H1 (cell line): ENCODE data around the gene FBLN2. TPM values are rescaled to one million over a fixed set of nuclear protein-coding genes. Genes with fewer than 3 reads are reported as not detected.

Experiments used
- CTCF ChIA-PET: fragments of 300-600 bp; sonication (Branson Sonifier 250); formaldehyde crosslinking; loops from one replicate; lab custom pipeline; 2021; ENCODE audit not compliant: partially characterized antibody; lab: Charles Lee
- POLR2A ChIA-PET: fragments of 300-600 bp; sonication (Branson Sonifier 250); formaldehyde crosslinking; loops from one replicate; lab custom pipeline; 2021; ENCODE audit warnings: inconsistent platforms; ENCODE audit not compliant: partially characterized antibody; lab: Charles Lee
- DNase-seq, 2 experiments: peaks; one replicate each; pipeline versions ENCODE4 v3.0.0 to v3.0.0-alpha.2; 2010 to 2022; ENCODE audit warnings: low spot score in 2 of 2, low read depth in 1 of 2, mixed read lengths in 1 of 2
- FAIRE-seq: peaks from 2 replicates; lab custom pipeline; 2011; peaks lifted over from hg19 to GRCh38; lab: Jason Lieb, UNC
- H2AFZ ChIP-seq: 2 replicates; pipeline ENCODE4 v1.8.1; 2012; ENCODE audit warnings: low read length, inconsistent platforms
- H2AK5ac ChIP-seq: 2 replicates; pipeline ENCODE4 v1.6.1; 2013; ENCODE audit warnings: low read depth, low read length
- H2BK120ac ChIP-seq: replicated peaks from 2 replicates; pipeline ENCODE3; 2013; ENCODE audit warnings: low read depth, low read length, inconsistent platforms
- H2BK12ac ChIP-seq: 2 replicates; pipeline ENCODE4 v1.6.1; 2013; ENCODE audit warnings: low read depth, low read length
- H2BK15ac ChIP-seq: 2 replicates; pipeline ENCODE4 v1.6.1; 2013; ENCODE audit warnings: low read length
- H2BK20ac ChIP-seq: 2 replicates; pipeline ENCODE4 v1.6.1; 2013; ENCODE audit warnings: low read length
- H2BK5ac ChIP-seq: 2 replicates; pipeline ENCODE4 v1.6.1; 2013; ENCODE audit warnings: low read depth, low read length
- H3K14ac ChIP-seq: 2 replicates; pipeline ENCODE4 v1.6.1; 2013; ENCODE audit warnings: inconsistent platforms; ENCODE audit not compliant: insufficient read length
- H3K18ac ChIP-seq: 2 replicates; pipeline ENCODE4 v1.6.1; 2013; ENCODE audit warnings: low read length; ENCODE audit errors: extremely low read depth
- H3K23ac ChIP-seq: 2 replicates; pipeline ENCODE4 v1.6.1; 2013; ENCODE audit warnings: inconsistent platforms; ENCODE audit not compliant: insufficient read length
- H3K23me2 ChIP-seq: 2 replicates; pipeline ENCODE4 v1.6.1; 2013; ENCODE audit warnings: low read depth, low read length
- H3K27ac ChIP-seq: 2 replicates; pipeline ENCODE4 v1.6.1; 2011; ENCODE audit warnings: low read depth, low read length, inconsistent platforms
- H3K27me3 ChIP-seq, 4 experiments: replicated peaks in 1 of 4; 1 replicate in 1 of 4; 2 replicates in 3 of 4; pipeline versions ENCODE4 v1.6.1 to v1.8.1; 2011 to 2013; ENCODE audit warnings: low read length in 3 of 4, mild to moderate bottlenecking in 3 of 4, inconsistent platforms in 2 of 4, mixed read lengths in 2 of 4, moderate library complexity in 1 of 4; ENCODE audit not compliant: control insufficient read depth in 3 of 4, insufficient read depth in 3 of 4; ENCODE audit errors: extremely low read depth in 1 of 4
- H3K36me3 ChIP-seq, 4 experiments: 2 replicates each; pipeline versions ENCODE4 v1.6.1 to v1.8.1; 2011 to 2013; ENCODE audit warnings: mild to moderate bottlenecking in 4 of 4, low read length in 3 of 4, moderate library complexity in 2 of 4, control low read depth in 1 of 4, inconsistent platforms in 1 of 4; ENCODE audit not compliant: insufficient read depth in 4 of 4, control insufficient read depth in 2 of 4
- H3K4ac ChIP-seq: replicated peaks from 2 replicates; pipeline ENCODE3; 2013; ENCODE audit warnings: low read length, low read depth, mixed read lengths, inconsistent platforms; ENCODE audit not compliant: insufficient read length
- H3K4me1 ChIP-seq, 4 experiments: replicated peaks in 1 of 4; 1 replicate in 1 of 4; 2 replicates in 3 of 4; pipeline versions ENCODE4 v1.6.1 to v1.8.1; 2011 to 2013; ENCODE audit warnings: low read length in 3 of 4, inconsistent platforms in 2 of 4, mixed read lengths in 1 of 4; ENCODE audit not compliant: insufficient read depth in 4 of 4, control insufficient read depth in 3 of 4
- H3K4me2 ChIP-seq, 2 experiments: 2 replicates each; pipeline versions ENCODE4 v1.6.1 to v1.8.1; 2011 to 2013; ENCODE audit warnings: low read depth in 2 of 2, low read length in 2 of 2, control low read depth in 1 of 2, inconsistent platforms in 1 of 2, mild to moderate bottlenecking in 1 of 2; ENCODE audit not compliant: insufficient read depth in 1 of 2
- H3K4me3 ChIP-seq, 4 experiments: fragments of 200-600, 300-600 bp in 1 of 4; sonication (generic), shearing (Covaris generic), sonication (Bioruptor Twin) in 1 of 4; 2 replicates each; pipeline versions ENCODE4 v1.5.1 to v1.8.1; 2011 to 2016; ENCODE audit warnings: low read length in 4 of 4, low read depth in 3 of 4, control low read depth in 2 of 4, inconsistent platforms in 2 of 4, mild to moderate bottlenecking in 2 of 4, mixed read lengths in 1 of 4, moderate library complexity in 1 of 4; ENCODE audit not compliant: insufficient read depth in 2 of 4; ENCODE audit errors: extremely low read depth in 1 of 4
- H3K56ac ChIP-seq: replicated peaks from 2 replicates; pipeline ENCODE3; 2013; ENCODE audit warnings: low read depth, mild to moderate bottlenecking, mixed read lengths, low read length, inconsistent platforms; ENCODE audit not compliant: insufficient read length
- H3K79me1 ChIP-seq: 2 replicates; pipeline ENCODE4 v1.6.1; 2013; ENCODE audit warnings: low read depth, low read length, control low read depth
- H3K79me2 ChIP-seq, 2 experiments: 2 replicates each; pipeline versions ENCODE4 v1.6.1 to v1.8.1; 2012 to 2013; ENCODE audit warnings: low read length in 2 of 2, mild to moderate bottlenecking in 2 of 2, inconsistent platforms in 1 of 2; ENCODE audit not compliant: insufficient read depth in 2 of 2, control insufficient read depth in 1 of 2
- H3K9ac ChIP-seq, 4 experiments: replicated peaks in 1 of 4; 1 replicate in 1 of 4; 2 replicates in 3 of 4; pipeline versions ENCODE4 v1.6.1 to v1.8.1; 2011 to 2013; ENCODE audit warnings: low read depth in 3 of 4, low read length in 3 of 4, control low read depth in 2 of 4, mild to moderate bottlenecking in 2 of 4, moderate library complexity in 2 of 4, inconsistent platforms in 1 of 4; ENCODE audit errors: extremely low read depth in 1 of 4
- H3K9me3 ChIP-seq, 2 experiments: 2 replicates each; pipeline versions ENCODE4 v1.6.1 to v1.8.1; 2012 to 2013; ENCODE audit warnings: mild to moderate bottlenecking in 2 of 2, moderate library complexity in 2 of 2, control low read depth in 1 of 2, inconsistent platforms in 1 of 2, low read depth in 1 of 2, low read length in 1 of 2, mixed read lengths in 1 of 2; ENCODE audit not compliant: insufficient read depth in 2 of 2
- H4K20me1 ChIP-seq, 2 experiments: replicated peaks in 1 of 2; 2 replicates each; pipeline versions ENCODE3 to v1.8.1; 2011 to 2013; ENCODE audit warnings: inconsistent platforms in 2 of 2, low read length in 2 of 2, mild to moderate bottlenecking in 1 of 2; ENCODE audit not compliant: insufficient read depth in 2 of 2, control insufficient read depth in 1 of 2
- H4K5ac ChIP-seq: 2 replicates; pipeline ENCODE4 v1.6.1; 2013; ENCODE audit warnings: low read length, low read depth, mixed read lengths, inconsistent platforms; ENCODE audit not compliant: insufficient read length
- H4K8ac ChIP-seq: 2 replicates; pipeline ENCODE4 v1.8.0; 2013; ENCODE audit warnings: mild to moderate bottlenecking, moderate library complexity, low read length, inconsistent platforms; ENCODE audit not compliant: insufficient read depth; ENCODE audit errors: extremely low read depth
- H4K91ac ChIP-seq: replicated peaks from 2 replicates; pipeline ENCODE3; 2013; ENCODE audit warnings: low read length, mixed read lengths, inconsistent platforms; ENCODE audit not compliant: insufficient read length
- CHD2 ChIP-seq: IDR thresholded peaks from 2 replicates; pipeline ENCODE4 v1.6.1; 2012; ENCODE audit warnings: low read length, improper control_type of control experiment
- CTCF ChIP-seq, 3 experiments: IDR thresholded peaks; 1 replicate in 2 of 3; 2 replicates in 1 of 3; pipeline versions ENCODE4 v1.5.1 to v1.6.1; 2011; ENCODE audit warnings: low read length in 3 of 3, mild to moderate bottlenecking in 3 of 3, inconsistent platforms in 2 of 3, low read depth in 1 of 3, moderate library complexity in 1 of 3; ENCODE audit not compliant: insufficient read depth in 1 of 3; ENCODE audit errors: control extremely low read depth in 1 of 3
- WGBS, 2 experiments: shearing (Covaris generic) in 1 of 2; methylation state at CpG; one replicate each; pipeline versions ENCODE4 v1.1.6 to v1.1.7; 2013 to 2015; ENCODE audit warnings: low lambda C conversion rate in 2 of 2, mixed read lengths in 2 of 2, inconsistent platforms in 1 of 2, low coverage in 1 of 2, missing lambda C conversion rate in 1 of 2; ENCODE audit not compliant: insufficient replicate concordance in 2 of 2, insufficient coverage in 1 of 2, insufficient read length in 1 of 2; ENCODE audit errors: extremely low coverage in 1 of 2, missing lambda C conversion rate in 1 of 2; 5-methylcytosine and 5-hydroxymethylcytosine counted together
- polyA plus RNA-seq, 7 experiments: library from polyadenylated mRNA; depleted of rRNA in 3 of 7; stranded (reverse) in 5 of 7; unstranded in 2 of 7; fragments of >200 nt in 5 of 7; fragments of 200-250 nt in 2 of 7; gene quantifications; 1 replicate in 5 of 7; 2 replicates in 1 of 7; 4 replicates in 1 of 7; pipeline versions ENCODE4 v1.2.1 to v1.2.3, GENCODE V29; 2011 to 2013; ENCODE audit warnings: missing spikeins in 2 of 7, mixed read lengths in 2 of 7
- total RNA-seq: library from RNA; stranded (reverse); fragmentation: NEBNext Ultra II Directional; extraction: Animal tissue kit (Norgen Biotek cat#: 25700); gene quantifications from 2 replicates; pipeline ENCODE4 v1.2.1, GENCODE V29; 2021

Gene FBLN2
- total and polyA plus RNA-seq, 2 of the 8 experiments (the other 6 are each of a cell fraction or from before 2014, with no cell fraction given): 17.4 to 24.2 TPM

DNA sequence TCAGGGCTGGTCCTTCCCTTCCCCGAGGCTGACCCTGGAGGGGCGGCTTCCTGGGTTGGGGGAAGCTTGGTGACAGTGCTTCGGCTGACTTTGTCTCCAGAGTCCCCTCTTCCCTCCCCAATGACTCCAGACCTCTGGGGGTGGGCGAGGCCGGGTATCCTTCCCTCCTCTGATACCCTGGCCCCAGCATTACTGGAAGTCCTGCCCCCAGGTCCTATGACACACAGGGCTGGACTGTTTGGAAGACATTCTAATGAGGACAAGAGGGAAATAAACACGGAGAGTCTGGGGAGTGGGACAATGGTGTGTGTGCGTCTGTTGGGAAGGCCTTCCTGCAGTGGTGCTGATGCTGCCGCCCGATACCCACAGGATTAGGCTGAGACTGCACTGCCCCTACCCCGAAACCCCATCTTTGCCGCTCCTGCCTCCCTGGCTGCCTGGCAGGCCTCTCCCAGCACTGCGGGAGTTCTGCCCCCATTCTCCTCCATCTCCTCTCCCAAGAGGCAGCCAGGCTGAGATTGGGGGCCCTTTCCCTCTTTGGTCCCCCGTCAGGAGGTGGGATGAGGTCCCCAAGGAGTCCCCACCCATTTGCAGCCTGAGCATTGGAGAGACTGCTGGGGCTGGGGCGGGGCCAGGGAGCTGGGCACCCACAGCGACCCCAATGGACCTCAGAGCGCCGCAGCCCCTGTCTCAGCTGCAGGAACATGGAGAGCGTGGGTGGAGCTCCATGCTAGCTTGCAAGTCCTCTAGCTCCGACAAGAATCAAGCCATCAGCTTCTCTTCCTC is 29.7 kb upstream of the FBLN2 start:
- 75% methylated on average over 17 of the region's 19 CpGs; no CpG with 5 or more reads in 1 of the 2 experiments for WGBS, 2 experiments
- no peak overlapping the region for H3K27ac ChIP-seq
- CTCF ChIA-PET: interaction anchor here (0.9 to 51.2 kb wide), 9 partner anchors 11 to 420 kb away, joined by 3 to 856 read pairs (median 4); partner anchors contain the start of gene FBLN2

More for the DNA sequence above, 29.7 kb upstream of the FBLN2 start:
- no peak overlapping the region for H3K4ac ChIP-seq
- H3K9ac ChIP-seq: no peak overlapping the region
- H2BK5ac ChIP-seq: no peak overlapping the region
- TF ChIP-seq CHD2 (no peak), CTCF (IDR thresholded peaks at IDR 0.05; ENCODE audit: control extremely low read depth in 1 of 3, insufficient read depth in 1 of 3, low read depth in 1 of 3, low read length in 3 of 3) (peak in 1 of 3 experiments; percentile 20; a peak in 2 of 4 replicates)
- H3K36me3 ChIP-seq: no peaks in the 10 kb centered on the region
- peak overlapping the region; percentile 63 for H2AFZ ChIP-seq
- no peaks in the 10 kb centered on the region; a peak in 1 of 7 replicates for H3K27me3 ChIP-seq
- POLR2A ChIA-PET: interaction anchor here (0.8 kb wide), 1 partner anchor 9 kb away, joined by 3 read pairs; no protein-coding TSS in a partner anchor
- no peak for FAIRE-seq
- no peak overlapping the region for H3K14ac ChIP-seq
- DNase-seq: no peak
- H3K4me2 ChIP-seq: no peak overlapping the region
- H2BK15ac ChIP-seq: no peak overlapping the region
- H3K56ac ChIP-seq: no peak overlapping the region
- no peak overlapping the region for H2BK20ac ChIP-seq
- H3K9me3 ChIP-seq: peaks cover 0 to 2% of the 10 kb centered on the region in 2 experiments; a peak in 1 of 4 replicates
- peaks cover 0 to 2% of the 10 kb centered on the region in 2 experiments for H4K20me1 ChIP-seq
- H3K4me1 ChIP-seq: peaks cover 0 to 2% (median 0%) of the 10 kb centered on the region in 4 experiments; a peak in 1 of 7 replicates
- no peaks in the 10 kb centered on the region for H3K79me2 ChIP-seq
- no peak overlapping the region for H3K23ac ChIP-seq
- H3K4me3 ChIP-seq: no peak overlapping the region
- peak overlapping the region; percentile 86 for H4K8ac ChIP-seq
- H2BK120ac ChIP-seq: no peak overlapping the region
- H2AK5ac ChIP-seq: no peak overlapping the region
- H4K91ac ChIP-seq: no peak overlapping the region
- H3K23me2 ChIP-seq: no peaks in the 10 kb centered on the region
- no peak overlapping the region for H4K5ac ChIP-seq
- no peak overlapping the region for H3K18ac ChIP-seq
- H2BK12ac ChIP-seq: no peak overlapping the region
- H3K79me1 ChIP-seq: no peaks in the 10 kb centered on the region
